ENCODE results near the gene NSA2.

GRCh38 chr5:74829413-74829812 lies 62.4 kb downstream of the NSA2 start:
- no peak for TF ChIP-seq GABPA (tag; conservative IDR thresholded peaks at IDR 0.05; ENCODE audit: low read depth)
- TF ChIP-seq PBX2 (CRISPR knock-in tag; IDR thresholded peaks at IDR 0.05; ENCODE audit: low read depth), result no peak
- no peak for TF ChIP-seq PBX2 (tag; conservative IDR thresholded peaks at IDR 0.05; ENCODE audit: low read depth)
- TF ChIP-seq HDAC1 (IDR thresholded peaks at IDR 0.05), result no peak
- no peak for TF ChIP-seq MTF1 (CRISPR knock-in tag; IDR thresholded peaks at IDR 0.05; ENCODE audit: borderline replicate concordance)
- TF ChIP-seq CREB5 (CRISPR knock-in tag; IDR thresholded peaks at IDR 0.05), result no peak
- TF ChIP-seq FOXP1 (CRISPR knock-in tag; IDR thresholded peaks at IDR 0.05), result no peak
- no peak for TF ChIP-seq FOXA1 (IDR thresholded peaks at IDR 0.05; ENCODE audit: borderline replicate concordance)
- TF ChIP-seq RAD21 (CRISPR knock-in tag; conservative IDR thresholded peaks at IDR 0.05 in 1 of 2, IDR thresholded peaks at IDR 0.05 in 1 of 2), result no peak
- no peak for TF ChIP-seq RFX1 (IDR thresholded peaks at IDR 0.05)
- no peak for TF ChIP-seq ZNF561 (CRISPR knock-in tag; conservative IDR thresholded peaks at IDR 0.05)
- TF ChIP-seq PATZ1 (CRISPR knock-in tag; IDR thresholded peaks at IDR 0.05; ENCODE audit: borderline replicate concordance), result no peak
- TF ChIP-seq CTCF (IDR thresholded peaks at IDR 0.05 in 2 of 3, conservative IDR thresholded peaks at IDR 0.05 in 1 of 3; ENCODE audit: insufficient read depth in 2 of 3, low read depth in 1 of 3, low read length in 3 of 3), result no peak
- no peak for TF ChIP-seq TGIF2 (CRISPR knock-in tag; IDR thresholded peaks at IDR 0.05)
- no peak for TF ChIP-seq RB1 (IDR thresholded peaks at IDR 0.05; ENCODE audit: low read depth)

Measured in K562 (cell line).